NCI-H2029 treated with DMSO at 0.1 percent for 48 hours (cell line): ENCODE data around the gene SYTL4.

Experiments used
- DNase-seq: peaks from one replicate; lab custom pipeline; 2025; lab: John Stamatoyannopoulos, UW

The SYTL4 gene

GRCh38 chrX:100648458-100649417, 83.2 kb downstream of the SYTL4 start:
- no peak for DNase-seq

- peak; percentile 54 for DNase-seq
These were observed 84.2 kb downstream of the SYTL4 start for GRCh38 chrX:100647739-100648138.

- DNase-seq: no peak
These were observed 84.8 kb downstream of the SYTL4 start for GRCh38 chrX:100647095-100647494.

GRCh38 chrX:100645106-100645505, 86.8 kb downstream of the SYTL4 start:
- no peak for DNase-seq

GRCh38 chrX:100643956-100644860, 87.7 kb downstream of the SYTL4 start, which contains the start of gene SRPX2:
Gene SRPX2 (plus strand): TSS chrX:100644199. CDS start chrX:100646323, 2,124 bp downstream.
- DNase-seq: no peak

- no peak for DNase-seq
These were observed 88.7 kb downstream of the SYTL4 start for GRCh38 chrX:100643212-100643611.

- no peak for DNase-seq
These were observed 89.6 kb downstream of the SYTL4 start for GRCh38 chrX:100642290-100642689.

- peak; percentile 80 for DNase-seq
These were observed 95.5 kb downstream of the SYTL4 start, which contains the start of gene TSPAN6 for GRCh38 chrX:100636321-100636991. Gene TSPAN6 (minus strand): TSS chrX:100636806. CDS start chrX:100636694, 112 bp downstream.

- DNase-seq: no peak
These were observed 96.0 kb downstream of the SYTL4 start for GRCh38 chrX:100635989-100636320.

- DNase-seq: no peak
These were observed 96.9 kb downstream of the SYTL4 start for GRCh38 chrX:100635040-100635439.

- no peak for DNase-seq
These were observed 105.9 kb downstream of the SYTL4 start for GRCh38 chrX:100625985-100626491.
